ENCODE results near the gene RXYLT1.
"Not testable (repeated sequence)": the region's sequence is repeated elsewhere in the genome, so short reads cannot be mapped to it uniquely, and the experiment has no call there.

RXYLT1 gene

GRCh38 chr12:63828867-63829266 lies 49.2 kb downstream of the RXYLT1 start:
- H3K4me3 ChIP-seq (replicated peaks; ENCODE audit: low read depth, low read length) = no peak overlapping the region
- no peak for DNase-seq (ENCODE audit: extremely low read depth, low read depth)
- TF ChIP-seq CTCF (IDR thresholded peaks at IDR 0.05; ENCODE audit: low read depth, low read length, missing control alignments) = no peak

- no peak for DNase-seq (ENCODE audit: extremely low read depth, low read depth)
- no peak overlapping the region for H3K4me3 ChIP-seq (replicated peaks; ENCODE audit: low read depth, low read length)
- TF ChIP-seq CTCF (IDR thresholded peaks at IDR 0.05; ENCODE audit: low read depth, low read length, missing control alignments) = no peak
Observed at GRCh38 chr12:63836046-63836445, 56.3 kb downstream of the RXYLT1 start.

- no peak for DNase-seq (ENCODE audit: extremely low read depth, low read depth)
- no peak for TF ChIP-seq CTCF (IDR thresholded peaks at IDR 0.05; ENCODE audit: low read depth, low read length, missing control alignments)
- H3K4me3 ChIP-seq (replicated peaks; ENCODE audit: low read depth, low read length) = no peak overlapping the region
Observed at GRCh38 chr12:63836936-63837335, 57.2 kb downstream of the RXYLT1 start.

- DNase-seq (ENCODE audit: extremely low read depth, low read depth) = no peak
- no peak for TF ChIP-seq CTCF (IDR thresholded peaks at IDR 0.05; ENCODE audit: low read depth, low read length, missing control alignments)
- H3K4me3 ChIP-seq (replicated peaks; ENCODE audit: low read depth, low read length) = no peak overlapping the region
Observed at GRCh38 chr12:63838411-63838810, 58.7 kb downstream of the RXYLT1 start.

GRCh38 chr12:63841011-63841410 lies 61.3 kb downstream of the RXYLT1 start:
- no peak for TF ChIP-seq CTCF (IDR thresholded peaks at IDR 0.05; ENCODE audit: low read depth, low read length, missing control alignments)
- no peak for DNase-seq (ENCODE audit: extremely low read depth, low read depth)
- no peak overlapping the region for H3K4me3 ChIP-seq (replicated peaks; ENCODE audit: low read depth, low read length)

- H3K4me3 ChIP-seq (replicated peaks; ENCODE audit: low read depth, low read length) = no peak overlapping the region
- DNase-seq (ENCODE audit: extremely low read depth, low read depth) = no peak
- no peak for TF ChIP-seq CTCF (IDR thresholded peaks at IDR 0.05; ENCODE audit: low read depth, low read length, missing control alignments)
Observed at GRCh38 chr12:63841571-63841970, 61.9 kb downstream of the RXYLT1 start.

- not testable (repeated sequence) for H3K4me3 ChIP-seq (replicated peaks; ENCODE audit: low read depth, low read length)
Observed at GRCh38 chr12:63842750-63843149, 63.0 kb downstream of the RXYLT1 start.

More at GRCh38 chr12:63842750-63843149, 63.0 kb downstream of the RXYLT1 start:
- DNase-seq (ENCODE audit: extremely low read depth, low read depth) = not testable (repeated sequence)
